22Rv1 (cell line): ENCODE data around the gene JRKL.

Source experiments
- ZFX ChIP-seq: fragments of 450-650 bp; IDR thresholded peaks from 2 replicates; pipeline ENCODE4 v1.6.1; 2017; ENCODE audit warnings: antibody characterized with exemption, borderline replicate concordance
- TF ChIP-seq, protein P1 (sequence below): fragments of 450-650 bp; IDR thresholded peaks from 2 replicates; pipeline ENCODE4 v1.5.1; 2017; ENCODE audit warnings: mild to moderate bottlenecking

DNA sequence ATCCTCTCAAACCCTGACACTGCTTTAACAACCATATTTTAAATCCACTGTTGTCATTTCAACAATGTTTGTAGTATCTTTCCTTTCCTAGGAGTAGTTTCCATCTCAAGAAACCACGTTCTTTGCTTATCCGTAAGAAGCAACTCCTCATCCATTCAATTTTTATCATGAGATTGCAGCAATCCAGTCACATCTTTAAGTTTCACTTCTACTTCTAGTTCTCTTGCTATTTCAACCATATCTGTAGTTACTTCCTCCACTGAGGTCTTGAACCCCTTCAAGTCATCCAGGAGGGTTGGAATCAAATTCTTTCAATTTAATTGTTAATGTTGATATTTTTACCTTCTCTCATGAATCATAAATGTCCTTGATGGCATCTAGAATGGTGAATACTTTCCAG lies 22.5 kb upstream of the JRKL start:
- TF ChIP-seq, protein P1, sequence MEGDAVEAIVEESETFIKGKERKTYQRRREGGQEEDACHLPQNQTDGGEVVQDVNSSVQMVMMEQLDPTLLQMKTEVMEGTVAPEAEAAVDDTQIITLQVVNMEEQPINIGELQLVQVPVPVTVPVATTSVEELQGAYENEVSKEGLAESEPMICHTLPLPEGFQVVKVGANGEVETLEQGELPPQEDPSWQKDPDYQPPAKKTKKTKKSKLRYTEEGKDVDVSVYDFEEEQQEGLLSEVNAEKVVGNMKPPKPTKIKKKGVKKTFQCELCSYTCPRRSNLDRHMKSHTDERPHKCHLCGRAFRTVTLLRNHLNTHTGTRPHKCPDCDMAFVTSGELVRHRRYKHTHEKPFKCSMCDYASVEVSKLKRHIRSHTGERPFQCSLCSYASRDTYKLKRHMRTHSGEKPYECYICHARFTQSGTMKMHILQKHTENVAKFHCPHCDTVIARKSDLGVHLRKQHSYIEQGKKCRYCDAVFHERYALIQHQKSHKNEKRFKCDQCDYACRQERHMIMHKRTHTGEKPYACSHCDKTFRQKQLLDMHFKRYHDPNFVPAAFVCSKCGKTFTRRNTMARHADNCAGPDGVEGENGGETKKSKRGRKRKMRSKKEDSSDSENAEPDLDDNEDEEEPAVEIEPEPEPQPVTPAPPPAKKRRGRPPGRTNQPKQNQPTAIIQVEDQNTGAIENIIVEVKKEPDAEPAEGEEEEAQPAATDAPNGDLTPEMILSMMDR, result no peak
- no peak for TF ChIP-seq ZFX
